K562 (cell line): ENCODE data around the gene INO80E. TPM values are rescaled to one million over a fixed set of nuclear protein-coding genes. Genes with fewer than 3 reads are reported as not detected.

Experiments used
- ARID1B ChIP-seq: fragments of 450-650 bp; IDR thresholded peaks from 2 replicates; pipeline ENCODE4 v1.6.1; 2016; ENCODE audit warnings: antibody characterized with exemption, mild to moderate bottlenecking, inconsistent platforms
- C11orf30 ChIP-seq: fragments of 450-650 bp; IDR thresholded peaks from 2 replicates; pipeline ENCODE4 v1.6.1; 2016; ENCODE audit warnings: low read depth, mild to moderate bottlenecking
- CBFA2T3 ChIP-seq: fragments of 450-650 bp; IDR thresholded peaks from 2 replicates; pipeline ENCODE4 v1.6.1; 2017
- CREM ChIP-seq: IDR thresholded peaks from 2 replicates; pipeline ENCODE4 v1.6.1; 2014; ENCODE audit warnings: antibody characterized with exemption, low read depth
- ETV5 ChIP-seq: sonication (generic); formaldehyde crosslinking; IDR thresholded peaks from 2 replicates; pipeline ENCODE4 v1.4.0; 2020; ENCODE audit warnings: low read depth, mild to moderate bottlenecking, missing genetic modification reagents
- HDAC6 ChIP-seq: IDR thresholded peaks from 2 replicates; pipeline ENCODE4 v1.6.1; 2012; ENCODE audit warnings: low read depth, mild to moderate bottlenecking, control low read depth, inconsistent platforms, low read length, moderate library complexity
- JUND ChIP-seq, 2 experiments: IDR thresholded peaks; 2 replicates in 1 of 2; 3 replicates in 1 of 2; pipeline ENCODE4 v1.6.1; 2011; ENCODE audit warnings: borderline replicate concordance in 2 of 2, low read depth in 2 of 2, low read length in 2 of 2, improper control_type of control experiment in 1 of 2, missing biosample characterization in 1 of 2, missing genetic modification characterization in 1 of 2, missing genetic modification reagents in 1 of 2
- KLF13 ChIP-seq: fragments of 450-650 bp; IDR thresholded peaks from 2 replicates; pipeline ENCODE4 v1.6.1; 2016; ENCODE audit warnings: missing genetic modification characterization, low read depth, mild to moderate bottlenecking, missing compliant biosample characterization, moderate library complexity, borderline replicate concordance
- LCOR ChIP-seq: sonication (generic); formaldehyde crosslinking; IDR thresholded peaks from 2 replicates; pipeline ENCODE4 v1.8.0; 2022; ENCODE audit warnings: mild to moderate bottlenecking, missing genetic modification reagents
- MAFF ChIP-seq: IDR thresholded peaks from 2 replicates; pipeline ENCODE4 v1.6.1; 2012; ENCODE audit warnings: low read length, improper control_type of control experiment
- MAFG ChIP-seq: fragments of 450-650 bp; conservative IDR thresholded peaks from 2 replicates; pipeline ENCODE4 v1.6.1; 2016; ENCODE audit warnings: missing genetic modification characterization, missing compliant biosample characterization
- MEIS2 ChIP-seq: fragments of 450-650 bp; IDR thresholded peaks from 2 replicates; pipeline ENCODE4 v1.6.1; 2014; ENCODE audit warnings: mild to moderate bottlenecking; ENCODE audit not compliant: partially characterized antibody
- POLR2B ChIP-seq: fragments of 450-650 bp; IDR thresholded peaks from 2 replicates; pipeline ENCODE4 v1.6.1; 2018; ENCODE audit warnings: low read depth; ENCODE audit not compliant: partially characterized antibody
- POLR3A ChIP-seq: IDR thresholded peaks from 2 replicates; pipeline ENCODE4 v1.6.1; 2011; ENCODE audit warnings: borderline replicate concordance, mild to moderate bottlenecking, moderate library complexity; ENCODE audit not compliant: insufficient read length, insufficient read depth; ENCODE audit errors: extremely low read depth
- RCOR1 ChIP-seq, 2 experiments: IDR thresholded peaks; 2 replicates each; pipeline ENCODE4 v1.6.1; 2012; ENCODE audit warnings: low read depth in 2 of 2, low read length in 2 of 2, borderline replicate concordance in 1 of 2, improper control_type of control experiment in 1 of 2
- SFPQ ChIP-seq: fragments of 200-400 bp; formaldehyde crosslinking; IDR thresholded peaks from 2 replicates; pipeline ENCODE4 v1.6.1; 2017; ENCODE audit warnings: mild to moderate bottlenecking, low read depth, low read length, moderate library complexity
- SLC30A9 ChIP-seq: fragments of 250-450 bp; sonication (Bioruptor Pico); IDR thresholded peaks from 2 replicates; pipeline ENCODE4 v1.8.0; 2022; ENCODE audit warnings: mild to moderate bottlenecking, moderate library complexity
- SMC3 ChIP-seq: conservative IDR thresholded peaks from 2 replicates; pipeline ENCODE4 v1.6.1; 2011; ENCODE audit warnings: low read depth, low read length, improper control_type of control experiment; ENCODE audit not compliant: insufficient read depth
- SOX6 ChIP-seq: fragments of 450-650 bp; IDR thresholded peaks from 2 replicates; pipeline ENCODE4 v1.6.1; 2014; ENCODE audit warnings: mild to moderate bottlenecking
- SUPT5H ChIP-seq: fragments of 450-650 bp; IDR thresholded peaks from 2 replicates; pipeline ENCODE4 v1.6.1; 2016
- TAL1 ChIP-seq: fragments of 450-650 bp; IDR thresholded peaks from 2 replicates; pipeline ENCODE4 v1.6.1; 2016; ENCODE audit warnings: mild to moderate bottlenecking
- TRIM24 ChIP-seq, 2 experiments: fragments of 450-650 bp; IDR thresholded peaks; 2 replicates each; pipeline ENCODE4 v1.6.1; 2016
- ZNF384 ChIP-seq: IDR thresholded peaks from 2 replicates; pipeline ENCODE4 v1.6.1; 2012; ENCODE audit warnings: low read depth, low read length, improper control_type of control experiment
- ZNF695 ChIP-seq: fragments of 450-650 bp; formaldehyde crosslinking; IDR thresholded peaks from 2 replicates; pipeline ENCODE4 v1.4.0; 2020; ENCODE audit warnings: mild to moderate bottlenecking, moderate library complexity
- polyA plus RNA-seq, 8 experiments: library from polyadenylated mRNA; depleted of rRNA in 4 of 8; stranded (reverse) in 5 of 8; unstranded in 3 of 8; fragments of >200 nt; fragmentation: Nextera tagmentation in 2 of 8; fragmentation: Illumina TruSeq in 1 of 8; extraction: Ambion mirVana in 2 of 8; extraction: Trizol in 1 of 8; gene quantifications; 2 replicates each; pipeline versions ENCODE4 v1.2.1 to v1.2.3, GENCODE V29; 2011 to 2014; ENCODE audit warnings: inconsistent platforms in 1 of 8, missing spikeins in 1 of 8
- total RNA-seq, 7 experiments: library from RNA; depleted of rRNA in 6 of 7; stranded (reverse); fragments of >200 nt in 6 of 7; fragmentation: Illumina TruSeq in 2 of 7; extraction: Trizol in 2 of 7; gene quantifications; 2 replicates each; pipeline versions ENCODE4 v1.2.1 to v1.2.3, GENCODE V29; 2011 to 2021; ENCODE audit warnings: low replicate concordance in 1 of 7
- TF ChIP-seq, protein P1 (sequence below): fragments of 450-650 bp; IDR thresholded peaks from 2 replicates; pipeline ENCODE4 v1.6.1; 2014; ENCODE audit warnings: low read depth, mild to moderate bottlenecking, moderate library complexity, borderline replicate concordance
- TF ChIP-seq, protein P2 (sequence below), 2 experiments: fragments of 450-650 bp; conservative IDR thresholded peaks; 2 replicates each; pipeline ENCODE4 v1.6.1; 2017; ENCODE audit warnings: mild to moderate bottlenecking in 2 of 2, moderate library complexity in 2 of 2

INO80E gene
- total and polyA plus RNA-seq, 9 of the 15 experiments (the other 6 are each of a cell fraction or from before 2014, with no cell fraction given) = 0.31 to 102 (median 49.3) TPM

- TF ChIP-seq POLR3A (no peak), TRIM24 (IDR thresholded peaks at IDR 0.05) (no peak), MEIS2 (peak; percentile 20), KLF13 (tag) (no peak), CBFA2T3 (peak; percentile 81), SFPQ (no peak), MAFG (tag) (peak; percentile 88), HDAC6 (no peak), ZNF384 (no peak), SLC30A9 (no peak), CREM (peak; percentile 55), SOX6 (peak; percentile 59), RCOR1 (IDR thresholded peaks at IDR 0.05; ENCODE audit: borderline replicate concordance in 1 of 2, low read depth in 2 of 2, low read length in 2 of 2) (peak; percentile 84 to 98), POLR2B (no peak), TAL1 (peak; percentile 47; the same call in 1 of the 2 replicates), JUND (IDR thresholded peaks at IDR 0.05; ENCODE audit: borderline replicate concordance, low read depth, low read length) (no peak), JUND (tag; IDR thresholded peaks at IDR 0.05; ENCODE audit: borderline replicate concordance, low read depth, low read length) (no peak), ETV5 (CRISPR knock-in tag) (no peak), MAFF (peak; percentile 91), SMC3 (no peak), LCOR (CRISPR knock-in tag) (no peak), C11orf30 (peak; percentile 96), ZNF695 (CRISPR knock-in tag) (no peak), ARID1B (peak; percentile 61; the same call in 1 of the 2 replicates), SUPT5H (no peak)
- TF ChIP-seq, protein P1, sequence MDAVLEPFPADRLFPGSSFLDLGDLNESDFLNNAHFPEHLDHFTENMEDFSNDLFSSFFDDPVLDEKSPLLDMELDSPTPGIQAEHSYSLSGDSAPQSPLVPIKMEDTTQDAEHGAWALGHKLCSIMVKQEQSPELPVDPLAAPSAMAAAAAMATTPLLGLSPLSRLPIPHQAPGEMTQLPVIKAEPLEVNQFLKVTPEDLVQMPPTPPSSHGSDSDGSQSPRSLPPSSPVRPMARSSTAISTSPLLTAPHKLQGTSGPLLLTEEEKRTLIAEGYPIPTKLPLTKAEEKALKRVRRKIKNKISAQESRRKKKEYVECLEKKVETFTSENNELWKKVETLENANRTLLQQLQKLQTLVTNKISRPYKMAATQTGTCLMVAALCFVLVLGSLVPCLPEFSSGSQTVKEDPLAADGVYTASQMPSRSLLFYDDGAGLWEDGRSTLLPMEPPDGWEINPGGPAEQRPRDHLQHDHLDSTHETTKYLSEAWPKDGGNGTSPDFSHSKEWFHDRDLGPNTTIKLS = peak; percentile 46; the same call in 1 of the 2 replicates
- TF ChIP-seq, protein P2, sequence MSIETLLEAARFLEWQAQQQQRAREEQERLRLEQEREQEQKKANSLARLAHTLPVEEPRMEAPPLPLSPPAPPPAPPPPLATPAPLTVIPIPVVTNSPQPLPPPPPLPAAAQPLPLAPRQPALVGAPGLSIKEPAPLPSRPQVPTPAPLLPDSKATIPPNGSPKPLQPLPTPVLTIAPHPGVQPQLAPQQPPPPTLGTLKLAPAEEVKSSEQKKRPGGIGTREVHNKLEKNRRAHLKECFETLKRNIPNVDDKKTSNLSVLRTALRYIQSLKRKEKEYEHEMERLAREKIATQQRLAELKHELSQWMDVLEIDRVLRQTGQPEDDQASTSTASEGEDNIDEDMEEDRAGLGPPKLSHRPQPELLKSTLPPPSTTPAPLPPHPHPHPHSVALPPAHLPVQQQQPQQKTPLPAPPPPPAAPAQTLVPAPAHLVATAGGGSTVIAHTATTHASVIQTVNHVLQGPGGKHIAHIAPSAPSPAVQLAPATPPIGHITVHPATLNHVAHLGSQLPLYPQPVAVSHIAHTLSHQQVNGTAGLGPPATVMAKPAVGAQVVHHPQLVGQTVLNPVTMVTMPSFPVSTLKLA (conservative IDR thresholded peaks at IDR 0.05) = no peak
Observed at GRCh38 chr16:30033270-30033669, 37.2 kb downstream of the INO80E start (continued).
